Measurements from ENCODE around the gene LRIT2.

Gene LRIT2

DNA sequence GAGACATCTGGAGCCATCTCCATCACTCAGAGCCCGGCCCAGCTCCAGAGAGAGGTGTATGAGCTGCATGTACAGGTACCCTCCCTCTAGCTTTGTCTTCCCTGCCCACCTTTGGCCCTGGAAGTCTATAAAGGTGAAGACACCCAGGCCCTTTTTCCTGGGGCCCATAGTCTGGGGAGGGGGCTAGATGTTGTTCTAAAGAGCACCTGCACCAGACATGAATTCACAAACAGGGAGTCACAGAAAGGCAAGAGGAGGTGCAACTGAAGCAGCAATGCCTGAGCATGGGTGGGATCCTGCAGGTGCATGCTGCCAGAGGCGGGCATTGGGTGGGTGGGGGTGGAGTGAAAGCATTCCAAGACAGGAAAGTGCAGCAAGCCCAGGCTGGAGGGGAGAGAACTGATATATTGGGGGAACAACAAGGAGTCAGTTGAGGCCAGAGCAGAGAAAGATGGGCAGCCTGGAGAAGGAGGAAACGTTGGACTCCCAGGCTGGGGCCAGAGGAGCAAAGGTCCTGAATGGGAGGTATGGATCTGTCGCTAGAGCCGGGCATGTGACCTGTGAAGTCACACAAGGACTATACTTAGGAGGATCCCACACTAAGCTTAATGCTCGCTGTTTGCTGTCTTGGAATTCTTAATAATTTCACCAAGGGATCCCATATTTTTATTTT is 19.4 kb downstream of the LRIT2 start:
- Histone ChIP-seq H3K79me2 (no peaks in the 10 kb centered on the region), H3K27me3 (ENCODE audit: control insufficient read depth, insufficient read depth, low read length) (no peaks in the 10 kb centered on the region), H3K27ac (no peak overlapping the region), H3K4me2 (ENCODE audit: low read length) (no peak overlapping the region), H3K4me3 (ENCODE audit: low read depth, low read length) (no peak overlapping the region), H2AFZ (no peak overlapping the region), H3K36me3 (ENCODE audit: control insufficient read depth, insufficient read depth, low read length) (no peaks in the 10 kb centered on the region), H3K9ac (no peak overlapping the region), H3K4me1 (no peaks in the 10 kb centered on the region), H3K9me3 (ENCODE audit: control insufficient read depth, low read length) (no peaks in the 10 kb centered on the region)
- TF ChIP-seq, protein P1, sequence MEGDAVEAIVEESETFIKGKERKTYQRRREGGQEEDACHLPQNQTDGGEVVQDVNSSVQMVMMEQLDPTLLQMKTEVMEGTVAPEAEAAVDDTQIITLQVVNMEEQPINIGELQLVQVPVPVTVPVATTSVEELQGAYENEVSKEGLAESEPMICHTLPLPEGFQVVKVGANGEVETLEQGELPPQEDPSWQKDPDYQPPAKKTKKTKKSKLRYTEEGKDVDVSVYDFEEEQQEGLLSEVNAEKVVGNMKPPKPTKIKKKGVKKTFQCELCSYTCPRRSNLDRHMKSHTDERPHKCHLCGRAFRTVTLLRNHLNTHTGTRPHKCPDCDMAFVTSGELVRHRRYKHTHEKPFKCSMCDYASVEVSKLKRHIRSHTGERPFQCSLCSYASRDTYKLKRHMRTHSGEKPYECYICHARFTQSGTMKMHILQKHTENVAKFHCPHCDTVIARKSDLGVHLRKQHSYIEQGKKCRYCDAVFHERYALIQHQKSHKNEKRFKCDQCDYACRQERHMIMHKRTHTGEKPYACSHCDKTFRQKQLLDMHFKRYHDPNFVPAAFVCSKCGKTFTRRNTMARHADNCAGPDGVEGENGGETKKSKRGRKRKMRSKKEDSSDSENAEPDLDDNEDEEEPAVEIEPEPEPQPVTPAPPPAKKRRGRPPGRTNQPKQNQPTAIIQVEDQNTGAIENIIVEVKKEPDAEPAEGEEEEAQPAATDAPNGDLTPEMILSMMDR (IDR thresholded peaks at IDR 0.05) = no peak

DNA sequence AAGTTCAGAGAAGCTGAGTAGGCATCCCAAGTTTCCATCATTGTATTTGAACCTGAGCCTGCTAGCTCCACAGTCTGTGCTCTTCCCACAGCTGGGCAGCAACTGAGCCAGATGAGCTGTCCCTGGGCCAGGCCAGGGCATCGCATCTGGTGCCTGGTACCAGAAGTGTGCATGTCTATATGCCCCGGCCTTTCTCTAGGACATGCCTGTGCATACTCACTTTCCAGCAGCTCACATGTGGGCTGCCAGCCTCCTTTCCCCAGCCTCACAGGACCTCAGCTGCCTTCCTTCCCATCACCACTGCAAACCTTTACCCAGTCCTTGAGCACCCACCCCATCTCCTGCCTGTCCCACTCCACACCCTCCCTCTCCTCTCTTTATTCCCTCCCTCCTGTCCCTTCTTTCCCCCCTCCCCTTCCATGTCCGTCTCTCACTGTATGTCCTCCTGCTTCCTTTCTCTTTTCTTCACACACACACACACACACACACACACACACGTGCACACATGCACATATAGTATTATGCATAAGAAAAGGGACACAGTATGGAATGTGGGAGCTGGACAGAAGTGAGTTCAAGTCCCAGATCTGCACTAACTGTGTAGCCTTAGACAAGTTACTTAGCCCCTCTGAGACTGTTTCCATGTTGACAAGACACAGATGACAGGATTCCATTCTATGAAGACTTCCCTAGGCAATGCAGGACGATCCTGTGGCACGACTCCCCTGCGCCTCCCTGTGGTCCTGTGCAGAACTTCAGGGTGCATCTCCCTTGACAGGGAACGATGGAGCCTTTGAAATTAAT is 20.1 kb downstream of the LRIT2 start:
- Histone ChIP-seq H3K27me3 (ENCODE audit: control insufficient read depth, insufficient read depth, low read length) (no peaks in the 10 kb centered on the region), H2AFZ (no peak overlapping the region), H3K27ac (no peak overlapping the region), H3K9ac (no peak overlapping the region), H3K79me2 (no peaks in the 10 kb centered on the region), H3K4me2 (ENCODE audit: low read length) (no peak overlapping the region), H3K36me3 (ENCODE audit: control insufficient read depth, insufficient read depth, low read length) (no peaks in the 10 kb centered on the region), H3K9me3 (ENCODE audit: control insufficient read depth, low read length) (no peaks in the 10 kb centered on the region), H3K4me1 (no peaks in the 10 kb centered on the region), H3K4me3 (ENCODE audit: low read depth, low read length) (no peak overlapping the region)
- TF ChIP-seq, protein P1 (IDR thresholded peaks at IDR 0.05) = peak; percentile 59

DNA sequence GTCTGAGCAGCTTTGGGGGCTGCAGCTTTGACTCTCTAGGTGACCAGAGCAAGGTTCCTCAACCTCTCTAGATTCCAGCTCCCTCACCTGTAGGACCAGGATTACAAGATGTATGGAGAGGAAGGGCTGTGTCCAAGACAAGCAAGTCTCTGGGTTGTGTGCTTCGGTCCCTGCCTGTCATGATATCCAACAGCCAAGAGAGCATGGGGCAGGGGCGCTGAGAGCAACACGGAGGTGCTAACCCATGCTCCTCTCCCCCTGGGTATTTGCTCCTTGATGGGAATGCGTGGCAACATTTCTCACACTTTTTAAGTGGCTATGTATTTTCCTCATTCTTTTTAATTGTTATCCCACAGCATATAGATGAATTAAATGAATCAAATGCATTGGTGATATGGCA is 20.7 kb downstream of the LRIT2 start:
- no peak overlapping the region for H3K9ac ChIP-seq
- H3K4me1 ChIP-seq = no peaks in the 10 kb centered on the region
- H3K4me3 ChIP-seq (ENCODE audit: low read depth, low read length) = no peak overlapping the region
- no peaks in the 10 kb centered on the region for H3K27me3 ChIP-seq (ENCODE audit: control insufficient read depth, insufficient read depth, low read length)
- no peak overlapping the region for H2AFZ ChIP-seq
- TF ChIP-seq, protein P1 (IDR thresholded peaks at IDR 0.05) = no peak
- H3K79me2 ChIP-seq = no peaks in the 10 kb centered on the region
- no peak overlapping the region for H3K27ac ChIP-seq
- H3K4me2 ChIP-seq (ENCODE audit: low read length) = no peak overlapping the region
- no peaks in the 10 kb centered on the region for H3K36me3 ChIP-seq (ENCODE audit: control insufficient read depth, insufficient read depth, low read length)
- no peaks in the 10 kb centered on the region for H3K9me3 ChIP-seq (ENCODE audit: control insufficient read depth, low read length)

DNA sequence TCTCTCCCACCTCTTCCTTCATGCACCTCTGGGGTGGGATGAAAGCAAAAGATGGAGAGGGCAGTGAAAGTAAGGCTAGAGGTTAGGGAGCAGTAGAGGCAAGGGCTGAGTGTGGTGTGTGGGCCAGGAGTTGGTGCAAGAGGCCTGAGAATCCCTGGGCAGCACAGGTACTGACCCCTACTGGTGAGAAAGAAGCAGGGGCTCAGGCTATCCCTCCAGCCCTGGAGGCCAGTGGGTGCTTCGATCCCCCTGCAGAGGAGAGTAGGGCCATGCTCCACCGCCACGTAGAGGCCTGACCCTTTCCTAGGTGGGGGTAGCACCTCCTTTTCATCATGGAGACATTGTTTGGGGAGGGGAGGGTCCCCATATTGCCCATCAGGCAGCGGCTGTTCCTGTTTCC is 21.2 kb downstream of the LRIT2 start:
- Histone ChIP-seq H3K4me2 (ENCODE audit: low read length) (no peak overlapping the region), H3K9ac (no peak overlapping the region), H3K36me3 (ENCODE audit: control insufficient read depth, insufficient read depth, low read length) (no peaks in the 10 kb centered on the region), H3K27ac (no peak overlapping the region), H3K9me3 (ENCODE audit: control insufficient read depth, low read length) (no peaks in the 10 kb centered on the region), H3K4me1 (no peaks in the 10 kb centered on the region), H3K4me3 (ENCODE audit: low read depth, low read length) (no peak overlapping the region), H3K79me2 (no peaks in the 10 kb centered on the region), H3K27me3 (ENCODE audit: control insufficient read depth, insufficient read depth, low read length) (no peaks in the 10 kb centered on the region), H2AFZ (no peak overlapping the region)
- TF ChIP-seq, protein P1 (IDR thresholded peaks at IDR 0.05) = no peak

Measured in parathyroid adenoma (tissue), 2 donors.